Psoas muscle (tissue), 8 donors: ENCODE results near the gene CLCN5. TPM values are rescaled to one million over a fixed set of nuclear protein-coding genes. Genes with fewer than 3 reads are reported as not detected.

Experiments used
- ATAC-seq, 4 donors: fragments of 200-7000 bp; cut with Tn5 transposase; one replicate each; pipeline ENCODE4 v1.9.1; 2020; ENCODE audit warnings: moderate library complexity in 3 of 4, mild to moderate bottlenecking in 2 of 4
- DNase-seq, 2 donors: peaks; one replicate each; pipeline ENCODE4 v3.0.0-alpha.2; 2020
- H3K27ac ChIP-seq: fragments of 200-600 bp; one replicate; pipeline ENCODE4 v1.8.0; 2022
- H3K27me3 ChIP-seq, 3 donors: fragments of 200-600 bp in 1 of 3; one replicate each; pipeline versions ENCODE4 v1.6.1 to v1.8.0; 2013 to 2022; ENCODE audit warnings: low read length in 2 of 3, mild to moderate bottlenecking in 2 of 3, moderate library complexity in 1 of 3; ENCODE audit not compliant: insufficient read depth in 3 of 3
- H3K36me3 ChIP-seq, 2 donors: fragments of 200-600 bp in 1 of 2; one replicate each; pipeline versions ENCODE4 v1.6.1 to v1.8.0; 2013 to 2022; ENCODE audit warnings: low read depth in 1 of 2, mild to moderate bottlenecking in 1 of 2, moderate library complexity in 1 of 2; ENCODE audit not compliant: insufficient read depth in 1 of 2
- H3K4me1 ChIP-seq: fragments of 200-600 bp; one replicate; pipeline ENCODE4 v1.8.0; 2022
- H3K4me3 ChIP-seq: fragments of 200-600 bp; one replicate; pipeline ENCODE4 v1.8.0; 2022; ENCODE audit warnings: mild to moderate bottlenecking
- H3K9me3 ChIP-seq: fragments of 200-600 bp; one replicate; pipeline ENCODE4 v1.8.0; 2022
- CTCF ChIP-seq: fragments of 200-600 bp; IDR thresholded peaks from one replicate; pipeline ENCODE4 v1.8.0; 2022; ENCODE audit warnings: antibody characterized with exemption
- WGBS, 3 donors: extraction: QIAGEN DNeasy Blood & Tissue Kit; methylation state at CpG; one replicate each; pipeline versions ENCODE4 v1.1.6 to v1.1.7; 2013; 5-methylcytosine and 5-hydroxymethylcytosine counted together
- intact Hi-C, 2 donors: fragments of 100-400 bp; cut with DNase I; formaldehyde crosslinking; loops; one replicate each; pipeline versions ENCODE4 v1.11.0 to v1.14.2; 2022
- polyA plus RNA-seq, 3 donors: library from polyadenylated mRNA; stranded (reverse); fragments of 200-250 nt; gene quantifications; one replicate each; pipeline ENCODE4 v1.2.3, GENCODE V29; 2013
- total RNA-seq, 4 donors: library from RNA; stranded (reverse); fragmentation: NEBNext Ultra II Directional in 2 of 4; extraction: Animal tissue kit (Norgen Biotek cat#: 25700) in 2 of 4; gene quantifications; one replicate each; pipeline versions ENCODE4 v1.2.1 to v1.2.4, GENCODE V29; 2021 to 2023
- donor health status: healthy with polysubstance abuse.
- donor health status: DM: no; HTN: no; CAD: no; lungs with moderate emphysema.
- donor health status: Bipolar disorder and iron deficiency.
- donor health status: healthy.
- donor health status: DM: yes; HTN: yes; CAD: no.
- donor health status: DM: no; HTN: no; CAD: no.
- donor health status: DM: no; HTN: no; CAD: no.
- donor health status: DM: yes; HTN: yes; CAD: no.

CLCN5 gene
- total and polyA plus RNA-seq, 7 donors = 1.9 to 11.3 (median 6.5) TPM

- TF ChIP-seq CTCF = no peak
- intact Hi-C loops = no loop called here
- no peaks in the 10 kb centered on the region for H3K4me1 ChIP-seq
Measured at GRCh38 chrX:50093625-50094024, 171.2 kb downstream of the CLCN5 start.

GRCh38 chrX:50097071-50097470, 174.7 kb downstream of the CLCN5 start:
- H3K27me3 ChIP-seq = peaks cover 0 to 20% (median 0%) of the 10 kb centered on the region in 3 donors
- ATAC-seq (no peak), DNase-seq (no peak)
- intact Hi-C loops = no loop called here
- peaks cover 2 to 3% of the 10 kb centered on the region in 2 donors for H3K36me3 ChIP-seq
- no peak for TF ChIP-seq CTCF
- H3K4me3 ChIP-seq = no peak overlapping the region
- H3K4me1 ChIP-seq = no peaks in the 10 kb centered on the region
- 42 to 56% (median 46%) methylated on average over 4 of the region's 4 CpGs for WGBS, 3 donors
- H3K27ac ChIP-seq = no peak overlapping the region
- no peaks in the 10 kb centered on the region for H3K9me3 ChIP-seq

More at GRCh38 chrX:50093625-50094024, 171.2 kb downstream of the CLCN5 start:
- Histone ChIP-seq H3K27ac (no peak overlapping the region), H3K27me3 (peaks cover 0 to 20% (median 0%) of the 10 kb centered on the region in 3 donors), H3K36me3 (peaks cover 2 to 22% of the 10 kb centered on the region in 2 donors), H3K9me3 (no peaks in the 10 kb centered on the region), H3K4me3 (no peak overlapping the region)
- ATAC-seq (no peak), DNase-seq (no peak)
- 80 to 100% (median 93%) methylated on average over 2 to 4 of the region's 4 CpGs for WGBS, 3 donors

GRCh38 chrX:50098241-50098640, 175.8 kb downstream of the CLCN5 start:
- Histone ChIP-seq H3K4me3 (no peak overlapping the region), H3K9me3 (no peaks in the 10 kb centered on the region), H3K27ac (no peak overlapping the region), H3K4me1 (no peaks in the 10 kb centered on the region), H3K27me3 (peaks cover 0 to 23% (median 0%) of the 10 kb centered on the region in 3 donors), H3K36me3 (peaks cover 0 to 2% of the 10 kb centered on the region in 2 donors)
- no peak for TF ChIP-seq CTCF
- no peak for ATAC-seq
- no peak for DNase-seq
- WGBS, 3 donors = 68 to 83% (median 75%) methylated on average over 3 of the region's 3 CpGs
- intact Hi-C loops = no loop called here

- WGBS, 3 donors = 82 to 97% (median 95%) methylated on average over 5 of the region's 5 CpGs
- intact Hi-C loops = no loop called here
- ATAC-seq (no peak), DNase-seq (no peak)
- no peaks in the 10 kb centered on the region for H3K4me1 ChIP-seq
- peaks cover 0 to 1% of the 10 kb centered on the region in 2 donors for H3K36me3 ChIP-seq
- peaks cover 0 to 22% (median 0%) of the 10 kb centered on the region in 3 donors for H3K27me3 ChIP-seq
- no peaks in the 10 kb centered on the region for H3K9me3 ChIP-seq
- TF ChIP-seq CTCF = no peak
- no peak overlapping the region for H3K4me3 ChIP-seq
- H3K27ac ChIP-seq = no peak overlapping the region
Measured at GRCh38 chrX:50098749-50099148, 176.4 kb downstream of the CLCN5 start.

GRCh38 chrX:50099331-50099730, 176.9 kb downstream of the CLCN5 start:
- Histone ChIP-seq H3K36me3 (no peaks in the 10 kb centered on the region), H3K4me3 (no peak overlapping the region), H3K27me3 (peaks cover 0 to 22% (median 0%) of the 10 kb centered on the region in 3 donors), H3K27ac (no peak overlapping the region), H3K9me3 (no peaks in the 10 kb centered on the region), H3K4me1 (no peaks in the 10 kb centered on the region)
- TF ChIP-seq CTCF = no peak
- ATAC-seq (no peak), DNase-seq (no peak)
- WGBS, 3 donors = 48 to 64% (median 56%) methylated on average over 4 of the region's 4 CpGs
- intact Hi-C loops = no loop called here
